GM12875 (cell line): ENCODE results near the gene PIP5K1A.

Experiments
- H3K4me3 ChIP-seq: one replicate; pipeline ENCODE4 v1.5.1; 2011; ENCODE audit warnings: low read depth, low read length, control low read depth
- TF ChIP-seq, protein P1 (sequence below): IDR thresholded peaks from 2 replicates; pipeline ENCODE4 v1.5.1; 2011; ENCODE audit warnings: low read depth, mild to moderate bottlenecking, control low read depth, inconsistent platforms, low read length, moderate library complexity, borderline replicate concordance; ENCODE audit not compliant: insufficient read depth

PIP5K1A gene, protein sequence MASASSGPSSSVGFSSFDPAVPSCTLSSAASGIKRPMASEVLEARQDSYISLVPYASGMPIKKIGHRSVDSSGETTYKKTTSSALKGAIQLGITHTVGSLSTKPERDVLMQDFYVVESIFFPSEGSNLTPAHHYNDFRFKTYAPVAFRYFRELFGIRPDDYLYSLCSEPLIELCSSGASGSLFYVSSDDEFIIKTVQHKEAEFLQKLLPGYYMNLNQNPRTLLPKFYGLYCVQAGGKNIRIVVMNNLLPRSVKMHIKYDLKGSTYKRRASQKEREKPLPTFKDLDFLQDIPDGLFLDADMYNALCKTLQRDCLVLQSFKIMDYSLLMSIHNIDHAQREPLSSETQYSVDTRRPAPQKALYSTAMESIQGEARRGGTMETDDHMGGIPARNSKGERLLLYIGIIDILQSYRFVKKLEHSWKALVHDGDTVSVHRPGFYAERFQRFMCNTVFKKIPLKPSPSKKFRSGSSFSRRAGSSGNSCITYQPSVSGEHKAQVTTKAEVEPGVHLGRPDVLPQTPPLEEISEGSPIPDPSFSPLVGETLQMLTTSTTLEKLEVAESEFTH

DNA sequence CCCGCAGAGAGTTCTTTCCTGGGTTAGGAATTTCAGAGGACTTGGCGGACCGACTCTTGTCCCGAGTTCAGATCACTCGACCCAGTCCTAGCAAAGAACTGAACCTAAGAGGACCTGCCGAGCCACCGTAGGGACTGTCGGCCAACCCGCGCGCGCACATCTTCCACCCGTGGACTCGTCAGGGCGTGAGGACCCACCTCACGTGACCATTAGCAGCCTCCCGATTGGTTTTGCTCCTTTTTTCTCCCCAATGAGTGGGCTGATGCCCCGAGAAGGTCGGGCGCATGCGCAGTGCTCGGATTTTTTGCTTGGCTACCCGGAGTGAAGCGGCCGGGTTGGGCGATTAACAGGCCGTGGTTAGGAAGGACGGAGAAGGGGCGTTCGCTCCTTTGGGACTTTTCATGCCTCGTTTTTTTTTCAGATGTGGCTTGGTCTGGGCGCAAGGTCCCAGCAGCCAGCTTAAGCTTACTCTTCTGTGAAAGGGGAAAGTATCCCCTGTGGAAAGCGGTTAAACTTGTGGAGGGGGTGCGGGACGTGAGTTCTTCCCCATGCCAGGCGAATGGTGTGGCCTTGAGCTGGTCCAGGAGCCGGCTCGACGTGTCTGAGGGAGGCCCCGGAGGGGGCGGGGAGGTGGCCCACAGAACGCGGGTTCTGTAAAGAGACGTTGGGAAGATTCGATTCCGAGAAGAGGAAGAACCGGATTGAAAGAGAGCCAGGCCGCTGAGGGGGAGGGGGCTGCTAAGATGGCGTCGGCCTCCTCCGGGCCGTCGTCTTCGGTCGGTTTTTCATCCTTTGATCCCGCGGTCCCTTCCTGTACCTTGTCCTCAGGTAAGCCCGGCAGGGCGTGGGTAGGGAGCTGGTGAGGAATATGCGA, at the start of gene PIP5K1A:
Gene PIP5K1A, plus strand, starts transcription at position 299 of the 874 bp plus-strand sequence. Its CDS starts 445 bp downstream, at position 744.
- peak within 1 kb of the TSS; percentile 78 for H3K4me3 ChIP-seq
- TF ChIP-seq, protein P1, sequence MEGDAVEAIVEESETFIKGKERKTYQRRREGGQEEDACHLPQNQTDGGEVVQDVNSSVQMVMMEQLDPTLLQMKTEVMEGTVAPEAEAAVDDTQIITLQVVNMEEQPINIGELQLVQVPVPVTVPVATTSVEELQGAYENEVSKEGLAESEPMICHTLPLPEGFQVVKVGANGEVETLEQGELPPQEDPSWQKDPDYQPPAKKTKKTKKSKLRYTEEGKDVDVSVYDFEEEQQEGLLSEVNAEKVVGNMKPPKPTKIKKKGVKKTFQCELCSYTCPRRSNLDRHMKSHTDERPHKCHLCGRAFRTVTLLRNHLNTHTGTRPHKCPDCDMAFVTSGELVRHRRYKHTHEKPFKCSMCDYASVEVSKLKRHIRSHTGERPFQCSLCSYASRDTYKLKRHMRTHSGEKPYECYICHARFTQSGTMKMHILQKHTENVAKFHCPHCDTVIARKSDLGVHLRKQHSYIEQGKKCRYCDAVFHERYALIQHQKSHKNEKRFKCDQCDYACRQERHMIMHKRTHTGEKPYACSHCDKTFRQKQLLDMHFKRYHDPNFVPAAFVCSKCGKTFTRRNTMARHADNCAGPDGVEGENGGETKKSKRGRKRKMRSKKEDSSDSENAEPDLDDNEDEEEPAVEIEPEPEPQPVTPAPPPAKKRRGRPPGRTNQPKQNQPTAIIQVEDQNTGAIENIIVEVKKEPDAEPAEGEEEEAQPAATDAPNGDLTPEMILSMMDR = no peak

DNA sequence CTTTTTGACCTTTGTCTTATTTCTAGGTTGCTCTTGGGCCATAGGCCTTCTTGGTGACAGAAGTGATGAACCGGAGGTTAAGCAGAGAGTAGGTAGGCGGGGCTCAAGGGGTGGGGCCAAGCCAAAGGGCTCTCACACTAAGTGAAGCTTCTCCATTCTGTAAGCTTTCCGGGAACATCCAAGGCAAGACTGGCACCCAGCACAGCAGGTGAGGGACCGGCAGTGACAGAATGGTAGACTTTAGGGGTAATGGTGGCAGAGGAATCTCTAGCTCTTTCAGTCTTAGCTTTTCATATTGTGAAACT, 41.9 kb upstream of the PIP5K1A start, which contains the start of gene TNFAIP8L2:
Gene TNFAIP8L2, plus strand, starts transcription at position 135 of the 305 bp plus-strand sequence. CDS start 2,049 bp downstream, outside the sequence.
- peak within 1 kb of the TSS; percentile 86 for H3K4me3 ChIP-seq
- TF ChIP-seq, protein P1 = no peak

DNA sequence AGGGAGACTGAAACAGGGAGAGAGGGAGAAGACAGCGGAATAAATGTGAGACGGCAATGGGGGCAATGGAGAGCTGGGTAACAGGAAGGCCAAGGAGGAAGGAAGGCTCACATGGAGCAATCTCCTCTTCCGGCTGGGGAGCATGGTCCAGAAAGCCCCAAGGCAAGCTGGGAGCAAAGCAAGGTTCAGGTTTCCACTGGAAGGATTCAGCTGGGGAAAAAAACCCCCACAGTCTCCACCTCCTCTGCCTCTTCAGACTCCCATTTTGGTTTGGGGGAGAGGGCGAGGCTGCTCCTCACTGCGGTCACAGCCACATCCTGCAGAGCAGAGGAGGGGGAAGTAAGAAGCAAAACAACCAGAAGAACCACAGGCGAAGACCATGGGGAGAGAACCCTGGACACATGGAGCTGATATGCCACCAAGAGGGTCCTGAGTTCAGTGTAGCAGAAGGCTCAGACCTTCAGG, 41.3 kb upstream of the PIP5K1A start:
- TF ChIP-seq, protein P1 = no peak
- H3K4me3 ChIP-seq = peak overlapping the region; percentile 86

DNA sequence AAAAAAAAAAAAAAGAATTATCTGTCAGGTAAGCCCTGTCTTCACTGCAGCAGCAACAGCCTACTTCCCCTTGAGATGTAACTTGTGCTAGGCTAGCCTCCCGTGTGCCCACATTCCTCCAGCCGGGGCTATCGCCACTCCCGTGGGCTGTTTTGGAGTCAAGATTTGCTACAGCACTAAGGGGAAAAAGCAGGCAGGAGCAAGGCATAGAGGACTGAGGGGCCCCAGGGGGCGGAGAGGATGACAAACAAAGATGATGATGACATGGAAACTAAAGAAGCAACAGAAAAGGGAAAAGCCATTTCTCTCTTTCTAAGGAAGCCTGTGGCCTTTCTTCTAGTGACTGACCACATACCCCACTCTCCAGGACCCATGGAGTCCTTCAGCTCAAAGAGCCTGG, 40.0 kb upstream of the PIP5K1A start:
- no peak overlapping the region for H3K4me3 ChIP-seq
- TF ChIP-seq, protein P1 = no peak

DNA sequence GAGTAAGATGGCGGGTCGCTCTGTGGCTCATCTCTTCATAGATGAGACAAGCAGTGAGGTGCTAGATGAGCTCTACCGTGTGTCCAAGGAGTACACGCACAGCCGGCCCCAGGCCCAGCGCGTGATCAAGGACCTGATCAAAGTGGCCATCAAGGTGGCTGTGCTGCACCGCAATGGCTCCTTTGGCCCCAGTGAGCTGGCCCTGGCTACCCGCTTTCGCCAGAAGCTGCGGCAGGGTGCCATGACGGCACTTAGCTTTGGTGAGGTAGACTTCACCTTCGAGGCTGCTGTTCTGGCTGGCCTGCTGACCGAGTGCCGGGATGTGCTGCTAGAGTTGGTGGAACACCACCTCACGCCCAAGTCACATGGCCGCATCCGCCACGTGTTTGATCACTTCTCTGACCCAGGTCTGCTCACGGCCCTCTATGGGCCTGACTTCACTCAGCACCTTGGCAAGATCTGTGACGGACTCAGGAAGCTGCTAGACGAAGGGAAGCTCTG, 39.6 kb upstream of the PIP5K1A start:
- TF ChIP-seq, protein P1 = no peak
- H3K4me3 ChIP-seq = no peak overlapping the region

DNA sequence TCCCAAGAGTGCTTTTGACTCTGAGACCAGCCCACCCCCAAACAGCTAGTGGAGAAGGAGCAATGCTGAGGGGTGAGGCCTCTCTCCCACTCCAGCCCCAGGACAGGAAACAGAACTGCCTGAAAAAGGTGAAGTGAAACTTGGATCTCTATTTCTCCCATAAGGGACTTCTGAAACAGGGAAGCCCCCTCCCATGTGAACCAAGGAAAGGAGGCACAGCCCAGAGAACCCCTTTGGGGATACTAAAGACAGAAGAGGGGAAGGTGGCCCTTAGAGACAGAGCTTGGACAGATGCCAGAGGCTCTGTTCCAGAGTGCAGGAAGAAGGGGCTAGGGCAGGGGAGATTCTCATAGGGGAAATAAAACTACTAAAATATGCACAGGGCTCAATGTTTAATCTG, 39.0 kb upstream of the PIP5K1A start:
- H3K4me3 ChIP-seq = no peak overlapping the region

More for the DNA sequence above, 39.0 kb upstream of the PIP5K1A start:
- TF ChIP-seq, protein P1 = no peak
